ENCODE measurements around the gene SMARCA2.
A peak's percentile ranks its signal among the peaks of the same experiment; 100 is the strongest.
"Not testable (repeated sequence)": the region's sequence is repeated elsewhere in the genome, so short reads cannot be mapped to it uniquely, and the experiment has no call there.

The SMARCA2 gene

DNA sequence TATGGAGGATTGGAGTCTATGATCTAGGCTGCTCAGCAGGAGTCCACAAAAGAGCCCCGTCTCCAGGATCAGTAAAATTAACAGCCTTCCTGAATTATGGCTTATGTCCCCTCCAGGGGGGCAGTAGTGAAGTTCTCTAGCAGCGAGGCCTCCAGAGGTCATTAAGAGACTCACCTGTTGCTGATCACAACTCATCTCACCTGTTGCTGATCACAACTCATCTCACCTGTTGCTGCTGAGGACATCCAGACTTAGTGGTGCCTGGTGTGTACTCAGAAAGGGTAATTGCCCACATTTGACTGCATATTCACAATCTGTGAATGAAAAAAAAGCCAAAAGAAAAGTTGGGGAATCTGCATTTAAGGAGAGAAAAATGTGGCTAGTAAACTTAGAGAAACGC, 129.5 kb downstream of the SMARCA2 start:
- no peak for DNase-seq (ENCODE audit: low spot score)

DNA sequence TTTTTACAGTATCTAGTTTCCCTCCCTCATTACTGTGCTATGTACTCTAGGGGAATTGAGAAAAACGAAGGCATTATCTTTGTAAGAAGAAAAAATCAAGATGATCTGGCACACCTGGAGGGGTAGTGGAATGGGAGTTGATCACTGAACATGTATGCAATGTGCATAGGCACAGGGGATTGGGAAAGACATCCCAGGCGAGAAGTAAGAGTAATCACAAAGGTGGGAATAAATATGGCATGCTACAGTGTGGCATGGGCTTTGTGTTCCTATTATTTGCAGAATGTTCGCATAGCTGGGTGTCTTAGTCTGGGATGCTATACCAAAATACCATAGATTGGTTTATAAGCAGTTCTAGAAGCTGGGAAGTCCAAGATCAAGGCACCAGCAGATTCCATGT, 130.6 kb downstream of the SMARCA2 start:
- DNase-seq (ENCODE audit: low spot score): no peak

DNA sequence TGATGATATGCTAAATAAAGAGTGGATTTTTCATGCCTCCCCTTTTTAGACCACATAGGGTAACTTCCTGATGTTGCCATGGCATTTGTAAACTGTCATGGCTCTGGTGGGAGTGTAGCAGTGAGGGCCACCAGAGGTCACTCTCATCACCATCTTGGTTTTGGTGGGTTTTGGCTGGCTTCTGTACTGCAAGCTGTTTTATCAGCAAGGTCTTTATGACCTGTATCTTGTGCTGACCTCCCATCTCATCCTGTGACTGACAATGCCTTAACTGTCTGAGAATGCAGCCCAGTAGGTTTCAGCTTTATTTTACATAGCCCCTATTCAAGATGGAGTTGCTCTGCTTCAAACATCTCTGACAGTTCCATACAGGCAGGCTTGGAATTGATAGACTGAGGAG, 131.6 kb downstream of the SMARCA2 start:
- not testable (repeated sequence) for DNase-seq (ENCODE audit: low spot score)

DNA sequence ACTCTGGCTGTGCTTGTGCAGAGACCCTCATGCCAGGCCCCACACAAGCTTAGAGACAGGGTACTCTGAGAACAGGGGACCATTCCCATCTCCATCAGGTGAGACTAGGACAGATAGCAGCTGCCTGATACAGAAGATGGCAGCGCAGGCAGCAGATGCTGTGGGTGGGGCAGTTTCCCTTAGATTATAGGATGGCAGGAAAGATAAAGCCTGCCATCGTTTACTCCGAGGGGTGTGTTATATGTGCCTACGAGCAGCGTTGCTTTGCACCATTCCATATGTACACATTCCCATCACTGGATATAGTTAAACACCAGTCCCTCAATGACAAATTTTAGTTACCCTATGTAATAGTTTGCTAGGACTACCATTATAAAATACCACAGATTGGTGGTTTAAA, 135.2 kb downstream of the SMARCA2 start:
- no peak for DNase-seq (ENCODE audit: low spot score)

DNA sequence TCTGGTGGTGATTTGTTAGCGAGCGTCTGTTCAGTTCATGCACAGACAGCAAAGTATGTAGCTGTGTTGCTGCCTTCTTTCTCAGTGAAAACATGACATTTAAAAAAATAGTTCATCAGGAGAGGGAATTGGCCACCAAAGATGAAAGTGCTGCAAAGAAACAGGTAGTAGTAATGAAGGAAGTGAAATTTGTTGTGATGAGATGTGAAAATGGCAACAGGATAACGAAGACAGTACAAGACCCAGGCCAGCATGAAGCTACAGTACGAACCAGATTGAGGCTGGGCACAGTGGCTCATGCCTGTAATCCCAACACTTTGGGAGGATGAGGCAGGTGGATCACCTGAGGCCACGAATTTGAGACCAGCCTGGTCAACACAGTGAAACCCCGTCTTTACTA, 136.0 kb downstream of the SMARCA2 start:
- DNase-seq (ENCODE audit: low spot score): no peak

DNA sequence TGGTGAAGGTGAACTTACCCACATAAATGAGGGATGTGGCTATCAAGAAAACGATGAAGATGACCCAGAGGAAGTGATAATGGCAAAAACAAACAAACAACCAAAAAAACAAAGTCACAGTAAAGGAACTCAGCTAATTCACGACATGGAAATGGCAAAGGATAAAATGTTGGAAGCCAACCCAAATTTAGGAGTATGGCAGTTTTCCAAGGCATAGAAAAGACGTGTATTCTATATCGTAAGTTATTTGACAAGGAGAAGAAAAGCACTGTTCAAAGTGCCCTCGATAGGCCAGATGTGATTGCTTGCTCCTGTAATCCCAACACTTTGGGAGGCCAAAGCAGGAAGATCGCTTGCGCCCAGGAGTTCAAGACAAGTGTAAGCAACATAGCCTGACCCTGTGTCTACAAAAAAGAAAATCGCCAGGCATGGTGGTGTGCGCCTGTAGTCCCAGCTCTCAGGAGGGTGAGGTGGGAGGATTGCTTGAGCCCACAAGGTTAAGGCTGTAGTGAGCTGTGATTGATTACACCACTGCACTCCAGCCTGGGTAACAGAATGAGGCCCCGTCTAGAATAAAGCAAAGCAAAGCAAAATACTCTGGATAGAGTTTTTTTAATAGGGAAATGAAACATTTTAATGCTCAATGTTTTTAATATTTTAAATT, 138.0 kb downstream of the SMARCA2 start:
- no peak for DNase-seq (ENCODE audit: low spot score)

DNA sequence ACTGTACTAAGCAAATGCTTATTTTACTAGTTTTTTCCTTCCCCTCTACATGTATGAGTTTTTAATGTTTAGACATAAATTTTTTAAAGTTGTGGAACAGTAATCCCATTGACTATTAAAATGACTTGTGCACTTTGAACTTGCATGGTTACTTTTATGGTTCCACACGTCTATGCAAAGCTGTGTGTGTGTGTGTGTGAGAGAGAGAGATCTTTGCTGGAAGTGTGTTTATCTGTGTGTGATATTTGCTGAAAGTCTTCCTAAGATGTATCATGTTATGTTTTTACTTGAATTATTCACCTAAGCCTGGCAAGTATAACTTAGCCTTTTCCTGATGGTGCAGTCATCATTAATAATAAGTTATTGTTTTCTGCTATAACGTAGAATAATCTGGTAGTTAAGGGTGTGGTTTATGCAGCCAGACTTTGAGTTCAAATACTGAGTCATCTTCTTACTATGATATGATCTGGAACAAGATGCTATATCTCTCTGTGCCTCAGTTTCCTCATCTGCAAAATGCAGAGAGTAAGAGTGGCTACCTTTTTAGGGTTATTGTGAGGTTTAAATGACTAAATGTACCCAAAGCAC, 138.6 kb downstream of the SMARCA2 start:
- DNase-seq (ENCODE audit: low spot score): no peak

DNA sequence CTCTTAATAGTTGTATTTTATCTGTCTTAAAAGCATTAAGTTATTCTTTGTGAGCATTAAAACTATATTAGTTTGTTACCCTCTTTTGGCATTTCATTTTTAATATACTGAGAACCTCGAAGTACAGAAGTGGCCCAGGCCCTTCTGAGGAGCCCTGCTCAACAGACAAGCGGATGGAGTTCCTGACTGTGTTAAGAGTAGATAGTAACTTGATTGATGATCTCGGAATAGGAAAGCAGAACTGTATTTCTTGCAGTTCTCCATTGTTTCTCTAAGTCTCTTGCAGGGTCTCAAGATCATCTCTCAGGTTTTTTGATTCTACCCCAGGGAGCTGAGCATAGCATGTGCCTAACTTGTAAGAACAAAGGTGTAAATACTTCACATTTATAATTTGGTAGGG, 139.6 kb downstream of the SMARCA2 start:
- no peak for DNase-seq (ENCODE audit: low spot score)

DNA sequence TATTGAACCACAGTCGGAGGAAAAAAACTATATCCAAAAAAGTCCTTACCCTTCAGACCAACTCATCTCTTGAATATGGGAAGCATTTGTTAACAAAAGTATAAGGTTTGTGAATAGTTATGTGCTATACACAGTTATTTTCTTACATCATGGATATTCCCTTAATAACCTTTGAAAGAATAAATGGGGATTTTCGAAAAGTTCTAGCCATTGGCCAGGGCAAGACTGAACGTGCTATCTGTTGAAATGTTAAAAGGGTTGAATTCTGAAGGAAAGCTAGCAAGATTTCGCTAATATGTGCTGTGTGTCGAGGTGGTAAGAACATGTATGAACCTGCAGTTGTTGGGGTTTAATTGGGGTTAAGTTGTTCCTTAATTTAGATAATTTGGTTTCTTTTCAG, 140.8 kb downstream of the SMARCA2 start:
- no peak for DNase-seq (ENCODE audit: low spot score)

DNA sequence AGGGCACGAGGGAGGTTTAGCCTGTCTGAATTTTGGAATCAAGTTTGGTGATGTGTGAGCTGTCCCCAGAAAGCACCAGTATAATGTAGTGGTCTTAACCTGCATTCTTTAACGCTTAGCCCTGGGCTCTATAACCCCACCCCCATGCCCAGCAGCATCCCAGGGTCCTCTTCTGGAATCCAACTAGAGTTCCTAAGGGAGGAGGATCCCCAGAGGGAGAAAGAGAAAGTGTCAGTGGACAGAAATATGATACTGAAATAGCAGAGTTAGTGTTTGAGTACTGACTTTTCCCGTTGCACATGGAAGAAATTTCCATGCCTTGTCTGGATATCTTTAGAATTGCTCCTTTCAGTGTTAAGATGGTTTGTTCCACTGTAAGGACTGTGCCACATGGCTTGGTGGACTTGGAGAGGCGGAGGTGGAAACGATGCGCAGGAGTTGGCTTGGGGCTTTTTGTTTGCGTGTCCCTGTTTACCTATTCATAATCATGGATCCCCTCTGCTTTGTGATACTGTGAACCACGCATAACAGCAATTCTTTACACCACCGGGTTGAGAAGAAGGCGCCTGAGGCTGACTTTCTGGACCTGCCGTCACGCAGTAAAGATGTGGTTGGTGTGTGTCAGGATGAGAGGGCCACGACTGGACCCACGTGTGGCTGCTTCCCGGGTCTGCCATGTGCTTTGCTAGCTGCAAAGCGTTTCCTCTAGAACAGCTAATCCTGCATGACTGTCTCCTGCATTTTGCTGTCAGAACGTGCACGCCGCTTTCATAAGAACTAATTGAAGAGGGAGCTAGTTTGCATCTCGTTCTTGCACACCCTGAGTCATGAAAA, 142.3 kb downstream of the SMARCA2 start:
- peak; percentile 71 for DNase-seq (ENCODE audit: low spot score)

DNA sequence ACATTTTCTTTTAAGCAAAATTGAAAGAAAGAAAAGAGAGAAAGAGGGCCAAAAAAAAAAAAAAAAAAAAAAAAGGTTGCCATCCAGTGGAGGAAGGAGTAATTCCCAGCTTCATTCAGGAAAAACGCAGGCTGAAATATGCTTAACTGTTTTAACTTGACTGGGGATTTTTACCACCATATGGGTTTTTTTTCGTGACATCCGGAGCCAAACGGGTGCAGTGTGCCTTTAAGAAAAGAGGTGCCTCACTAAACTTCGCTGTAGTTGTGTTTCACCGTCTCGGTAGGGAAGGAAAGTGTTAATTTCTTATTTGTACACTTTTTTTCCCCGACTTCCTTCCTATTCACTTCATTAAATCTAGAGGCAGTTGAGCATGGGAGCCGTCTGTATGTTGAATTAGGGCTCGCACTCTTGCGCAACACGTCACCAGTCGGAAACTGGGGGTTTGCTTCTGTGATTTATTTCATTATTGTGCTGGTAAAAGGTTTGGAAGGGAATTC, 143.0 kb downstream of the SMARCA2 start:
- no peak for DNase-seq (ENCODE audit: low spot score)

DNA sequence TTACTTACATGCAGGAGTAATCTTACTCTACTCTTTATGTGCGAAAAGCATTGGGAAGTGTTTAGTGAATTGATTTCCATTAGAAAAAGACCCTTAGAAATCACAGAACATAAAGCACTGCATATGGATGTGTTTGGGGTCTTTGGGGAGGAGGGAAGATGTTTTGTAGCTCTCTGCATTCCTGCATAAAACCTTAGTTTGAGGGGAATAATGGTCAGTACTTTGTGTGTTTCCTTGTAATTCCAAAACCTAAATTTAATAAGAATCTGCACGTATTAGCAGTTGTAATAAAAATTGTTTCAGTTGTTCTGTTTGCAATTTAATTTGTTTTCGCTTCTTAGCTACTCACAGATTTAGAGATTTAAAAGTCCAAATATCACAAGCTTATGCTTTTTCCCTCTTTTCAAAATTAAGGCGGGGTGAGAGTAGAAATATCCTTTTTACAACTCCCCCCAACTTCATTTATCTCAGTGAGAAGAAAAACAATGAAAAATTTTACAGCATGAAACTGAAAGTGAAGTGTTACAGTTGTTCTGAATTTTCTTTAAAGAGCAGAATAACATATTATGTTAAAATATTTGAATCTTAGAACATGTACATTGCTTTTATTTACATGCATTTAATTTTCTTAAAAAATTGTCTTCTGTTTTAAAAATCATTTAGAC, 143.8 kb downstream of the SMARCA2 start:
- no peak for DNase-seq (ENCODE audit: low spot score)

DNA sequence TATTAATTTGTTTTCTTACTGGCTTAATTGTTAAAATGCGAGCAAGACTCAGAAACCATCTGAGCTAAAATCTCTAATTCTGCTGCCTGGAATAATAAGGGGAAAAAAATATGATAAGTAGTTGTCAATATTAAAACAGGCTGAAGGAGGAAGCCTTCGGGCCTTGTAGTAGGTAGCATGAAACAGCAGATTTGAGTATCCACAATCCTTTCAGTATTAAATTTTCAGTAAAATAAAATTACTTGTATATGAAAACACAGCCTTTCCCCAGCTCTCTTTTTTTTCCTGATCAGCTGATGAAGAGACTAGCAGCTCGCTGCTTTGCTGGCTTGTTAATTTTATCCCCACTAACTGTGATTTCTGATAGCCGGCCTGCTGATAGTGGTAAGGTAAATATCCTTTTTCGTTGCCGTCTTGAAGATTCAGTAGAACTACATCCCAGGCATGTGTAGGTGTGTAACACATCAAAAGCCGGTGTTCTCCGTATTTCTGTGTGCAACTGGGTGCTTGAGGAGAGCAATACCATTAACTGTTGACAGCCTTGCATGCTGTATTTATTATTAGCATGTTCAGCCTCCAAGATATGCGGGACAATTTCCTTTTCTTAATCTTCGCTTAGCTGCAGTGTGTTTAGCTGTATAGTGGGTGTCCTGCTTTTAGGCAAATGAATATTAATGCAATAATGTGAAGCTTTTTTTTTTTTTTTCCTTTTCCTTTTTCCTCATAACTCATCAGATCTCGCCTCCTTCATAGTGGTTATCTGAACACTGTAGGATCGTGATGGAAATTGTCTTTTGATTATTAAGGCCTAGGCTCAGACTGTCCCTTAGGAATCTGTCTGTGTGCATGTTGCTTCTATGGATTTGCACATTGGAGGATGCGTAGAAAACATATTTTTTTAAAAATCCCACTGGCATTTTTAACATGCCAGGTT, 144.6 kb downstream of the SMARCA2 start:
- DNase-seq (ENCODE audit: low spot score): no peak

DNA sequence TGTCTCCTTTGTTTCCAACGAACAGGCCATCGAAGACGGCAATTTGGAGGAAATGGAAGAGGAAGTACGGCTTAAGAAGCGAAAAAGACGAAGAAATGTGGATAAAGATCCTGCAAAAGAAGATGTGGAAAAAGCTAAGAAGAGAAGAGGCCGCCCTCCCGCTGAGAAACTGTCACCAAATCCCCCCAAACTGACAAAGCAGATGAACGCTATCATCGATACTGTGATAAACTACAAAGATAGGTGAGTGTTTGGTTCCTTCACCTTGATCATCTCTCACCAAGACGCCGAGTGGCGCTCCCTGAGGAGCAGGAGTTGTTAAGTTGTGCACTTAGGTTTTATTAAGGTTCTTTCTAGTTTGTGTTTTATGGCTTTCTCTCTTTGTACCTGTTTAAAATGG, 146.5 kb downstream of the SMARCA2 start:
- no peak for DNase-seq (ENCODE audit: low spot score)

DNA sequence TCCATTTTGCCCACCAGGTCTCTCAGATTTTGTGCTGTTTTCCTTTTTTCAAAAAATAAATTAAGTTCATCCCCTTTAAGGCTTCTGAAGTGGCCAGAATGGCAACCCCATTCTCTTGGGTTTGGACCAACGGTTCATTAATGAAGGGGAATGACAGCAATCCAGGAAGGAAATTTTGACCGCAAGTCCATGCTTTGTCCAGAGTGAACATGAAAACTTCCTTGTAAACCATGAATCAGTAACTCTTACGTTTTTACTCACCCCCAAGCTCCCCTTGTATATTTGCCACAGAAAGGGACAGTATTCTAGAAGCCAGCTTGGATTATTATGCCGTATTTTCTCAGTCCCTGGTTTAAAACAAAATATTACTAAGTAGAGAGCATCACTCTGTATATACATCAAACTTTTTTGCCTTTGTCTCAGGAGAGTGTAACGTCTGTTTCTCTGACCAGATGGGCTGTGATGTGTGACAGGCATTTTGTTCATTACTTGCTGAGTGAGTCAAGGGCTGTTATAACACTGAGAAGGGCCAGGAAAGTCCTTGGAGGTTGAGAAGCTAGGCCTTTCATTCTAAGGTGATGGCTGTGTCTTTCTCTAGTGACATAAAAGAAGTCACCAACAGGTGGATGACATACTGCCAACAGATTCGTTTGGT, 148.2 kb downstream of the SMARCA2 start:
- DNase-seq (ENCODE audit: low spot score): no peak

DNA sequence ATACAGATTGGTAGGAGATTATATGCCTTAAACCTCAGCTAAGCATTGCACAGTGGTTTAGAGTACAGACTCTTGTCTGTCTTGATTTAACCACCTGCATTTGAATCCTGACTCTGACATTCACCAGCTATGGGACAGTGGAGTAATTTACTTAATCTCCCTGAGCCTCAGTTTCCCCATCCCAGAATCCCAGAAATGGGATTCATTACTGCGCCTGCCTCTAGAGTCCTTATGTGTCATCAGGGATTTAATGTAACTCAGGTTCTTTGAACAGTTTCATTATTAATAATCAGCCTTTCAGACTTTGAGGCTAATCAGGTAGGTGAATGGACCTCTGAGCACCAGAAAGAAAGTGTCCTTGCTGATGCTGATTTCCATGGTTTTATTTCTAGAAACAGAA, 149.1 kb downstream of the SMARCA2 start:
- DNase-seq (ENCODE audit: low spot score): no peak

DNA sequence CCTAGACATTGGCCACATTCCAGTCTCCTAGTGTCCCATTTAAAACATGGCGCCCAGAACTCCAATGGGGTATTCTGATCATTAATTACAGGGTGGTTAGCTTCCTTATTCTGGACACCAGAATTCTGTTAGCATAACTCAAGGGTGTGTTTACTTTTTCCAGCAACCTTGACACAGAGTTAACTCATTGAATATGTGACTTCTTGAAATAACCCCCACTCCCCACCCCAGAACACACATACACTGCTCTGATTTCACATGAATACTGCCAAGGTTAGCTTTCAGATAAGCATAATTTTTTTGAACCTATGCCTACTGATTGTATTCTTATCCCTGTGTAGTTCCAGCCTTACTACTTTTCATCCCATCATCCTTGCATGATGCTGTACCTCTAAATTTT, 151.1 kb downstream of the SMARCA2 start:
- no peak for DNase-seq (ENCODE audit: low spot score)

DNA sequence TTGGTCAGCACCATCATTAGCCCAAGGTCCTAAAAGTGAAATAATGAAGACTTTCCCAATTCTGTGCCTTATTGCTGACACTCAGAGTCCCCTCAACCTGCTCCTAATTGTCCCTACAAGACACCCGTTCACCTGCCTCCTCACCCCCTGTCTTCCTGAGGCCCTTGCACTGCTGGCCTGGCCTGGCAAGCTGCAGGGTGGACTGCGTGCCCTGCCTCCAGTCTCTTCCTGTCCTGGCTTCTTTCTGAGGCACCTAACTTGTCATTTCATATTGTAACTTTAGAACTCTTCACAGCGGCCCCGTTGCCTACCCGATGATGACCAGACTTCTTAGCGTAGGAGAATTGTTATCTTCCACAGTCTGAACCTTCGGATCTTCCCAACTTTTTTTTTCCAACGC, 153.9 kb downstream of the SMARCA2 start:
- no peak for DNase-seq (ENCODE audit: low spot score)

DNA sequence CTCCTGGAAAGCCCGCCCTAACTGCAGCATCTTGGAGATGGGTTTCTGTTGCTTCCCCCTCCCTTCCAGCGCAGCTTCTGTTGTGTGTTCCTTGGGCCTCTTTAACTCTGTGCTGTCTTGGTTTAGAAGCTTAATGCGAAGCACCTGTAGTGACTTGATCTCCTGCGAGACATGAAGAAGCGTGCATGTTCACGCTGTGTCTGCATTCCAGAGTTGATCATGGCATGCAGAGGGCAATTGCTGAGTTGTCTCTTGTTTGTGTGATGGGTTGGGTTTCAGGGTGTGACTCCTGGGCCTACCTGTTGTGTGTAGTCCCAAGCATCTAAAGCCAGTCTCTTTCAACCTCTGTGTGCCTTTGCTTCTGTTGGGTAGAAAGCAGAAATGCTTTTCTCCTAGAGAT, 155.6 kb downstream of the SMARCA2 start:
- no peak for DNase-seq (ENCODE audit: low spot score)

DNA sequence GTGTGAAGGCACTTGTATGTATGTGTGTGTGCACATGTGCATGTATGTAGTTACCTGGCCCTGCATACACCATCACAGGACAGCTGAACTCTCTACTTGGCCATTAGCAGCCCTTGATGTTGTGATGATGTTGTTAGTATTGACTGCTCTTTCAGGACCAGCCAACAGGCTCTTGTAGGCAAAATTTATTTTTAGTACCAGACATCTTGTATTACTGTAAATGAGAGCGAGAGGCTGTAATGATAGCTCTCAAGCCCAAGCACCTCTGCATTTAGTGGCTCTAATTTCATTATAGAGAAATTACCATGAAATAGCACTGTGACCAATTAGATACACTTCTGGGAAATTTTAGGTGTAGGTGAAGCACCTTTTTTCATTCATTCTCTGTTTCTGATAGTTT, 158.0 kb downstream of the SMARCA2 start:
- no peak for DNase-seq (ENCODE audit: low spot score)

DNA sequence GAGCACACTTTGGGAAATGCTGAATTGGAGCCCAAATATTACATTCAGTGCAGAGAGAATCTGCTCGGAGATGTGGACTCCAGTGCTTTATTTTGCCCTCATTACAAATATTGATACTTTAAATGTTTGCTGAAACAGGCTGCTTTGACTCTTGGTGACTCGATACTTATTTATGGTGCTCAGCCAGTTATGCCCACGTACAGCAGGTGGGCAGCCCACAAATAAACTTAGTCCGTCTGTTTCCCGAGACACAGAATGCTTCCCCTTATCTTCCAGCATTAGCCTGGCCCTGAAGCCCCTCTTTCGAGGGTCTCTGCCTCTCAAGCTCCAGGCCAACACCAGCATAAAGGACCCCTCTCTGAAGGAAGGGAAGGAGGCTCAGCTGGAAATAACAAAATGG, 158.7 kb downstream of the SMARCA2 start:
- no peak for DNase-seq (ENCODE audit: low spot score)
